SJSA1 (cell line): ENCODE measurements around the gene BATF3. TPM values are rescaled to one million over a fixed set of nuclear protein-coding genes. Genes with fewer than 3 reads are reported as not detected.

Experiments used
- total RNA-seq: library from RNA; depleted of rRNA; stranded (reverse); fragments of >200 nt; shearing (Covaris generic); gene quantifications from 2 replicates; pipeline ENCODE4 v1.2.3, GENCODE V29; 2014; rRNA removed

The BATF3 gene
- total RNA-seq, 1 experiment from 2014 or later, result 3.3 TPM

Other genes starting within 250 kb of the BATF3 start
- 10.1 and 14.9 TPM in 2 replicates for gene ATF3, start 91.1 kb downstream of the BATF3 start, total RNA-seq
- gene NSL1, start 91.9 kb upstream of the BATF3 start, total RNA-seq, result 47.9 and 83.3 TPM in 2 replicates
- gene TATDN3, start 92.1 kb upstream of the BATF3 start, total RNA-seq, result 8.4 and 14.6 TPM in 2 replicates
- not detected in 2 replicates for gene SPATA45, start 147.8 kb upstream of the BATF3 start, total RNA-seq
- gene FLVCR1, start 158.4 kb upstream of the BATF3 start, total RNA-seq, result 9.6 and 18.8 TPM in 2 replicates